Esophagus mucosa (tissue), 1 donor: ENCODE results near the gene MAGIX. TPM values are rescaled to one million over a fixed set of nuclear protein-coding genes. Genes with fewer than 3 reads are reported as not detected.
"Not testable (repeated sequence)": the region's sequence is repeated elsewhere in the genome, so short reads cannot be mapped to it uniquely, and the experiment has no call there.

Experiments
- ATAC-seq: fragments of 200-7000 bp; cut with Tn5 transposase; one replicate; pipeline ENCODE4 v1.9.1; 2020
- total RNA-seq: library from RNA; stranded (reverse); gene quantifications from one replicate; pipeline ENCODE4 v1.2.4, GENCODE V29; 2023
- donor health status: DM: yes; HTN: yes; CAD: no.

MAGIX gene
- total RNA-seq, 1 donor from 2014 or later, result 4.7 TPM

GRCh38 chrX:49161632-49162031, 926 bp upstream of the MAGIX start:
- ATAC-seq, result no peak

GRCh38 chrX:49163555-49164419, 1.2 kb downstream of the MAGIX start:
- ATAC-seq, result peak; percentile 73

- no peak for ATAC-seq
Observed at GRCh38 chrX:49164589-49165360, 2.2 kb downstream of the MAGIX start.

GRCh38 chrX:49165901-49166881, 3.6 kb downstream of the MAGIX start:
- peak; percentile 83 for ATAC-seq

- ATAC-seq, result peak; percentile 69
Observed at GRCh38 chrX:49166914-49167739, 4.6 kb downstream of the MAGIX start.

DNA sequence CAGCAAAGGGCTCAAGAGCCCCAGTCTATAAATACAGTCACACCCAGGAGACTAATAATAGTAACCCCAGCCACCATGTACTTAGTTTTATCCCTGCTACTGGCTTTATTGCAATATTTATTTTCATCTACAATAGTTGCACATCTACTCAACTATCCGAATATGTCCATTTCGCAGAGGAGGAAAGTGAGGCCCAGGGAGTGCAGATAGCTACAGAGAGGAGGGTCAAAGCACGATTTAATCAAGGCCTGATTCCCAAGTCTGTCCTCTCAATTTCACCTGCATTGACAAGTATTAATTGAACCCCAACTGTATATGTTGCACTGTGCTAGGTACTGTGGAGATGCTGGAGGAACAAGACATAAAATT, 5.2 kb downstream of the MAGIX start:
- ATAC-seq, result no peak

GRCh38 chrX:49171752-49172279, 9.3 kb downstream of the MAGIX start, which contains the start of gene PLP2:
PLP2 (plus strand) TSS chrX:49171898; CDS start chrX:49172001, 103 bp downstream.
- peak; percentile 52 for ATAC-seq

- peak; percentile 71 for ATAC-seq
Observed at GRCh38 chrX:49172280-49172780, 9.8 kb downstream of the MAGIX start.

DNA sequence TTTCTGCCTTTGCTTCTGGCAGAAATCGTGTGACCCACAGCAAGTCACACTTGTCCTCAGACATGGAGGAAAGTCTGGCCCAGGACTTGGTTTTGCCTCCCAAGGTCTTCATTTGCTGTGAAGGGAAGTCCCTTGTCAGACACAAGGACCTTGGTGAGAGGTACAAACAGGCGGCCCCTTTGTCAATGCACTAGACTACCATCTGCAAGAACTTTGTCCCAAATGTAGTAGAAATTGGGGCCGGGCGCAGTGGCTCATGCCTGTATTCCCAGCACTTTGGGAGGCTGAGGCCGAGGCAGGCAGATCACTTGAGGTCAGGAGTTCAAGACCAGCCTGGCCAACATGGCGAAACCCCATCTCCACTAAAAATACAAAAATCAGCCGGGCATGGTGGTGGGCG, 11.0 kb downstream of the MAGIX start:
- not testable (repeated sequence) for ATAC-seq

- ATAC-seq, result no peak
Observed at GRCh38 chrX:49174723-49175122, 12.2 kb downstream of the MAGIX start.

DNA sequence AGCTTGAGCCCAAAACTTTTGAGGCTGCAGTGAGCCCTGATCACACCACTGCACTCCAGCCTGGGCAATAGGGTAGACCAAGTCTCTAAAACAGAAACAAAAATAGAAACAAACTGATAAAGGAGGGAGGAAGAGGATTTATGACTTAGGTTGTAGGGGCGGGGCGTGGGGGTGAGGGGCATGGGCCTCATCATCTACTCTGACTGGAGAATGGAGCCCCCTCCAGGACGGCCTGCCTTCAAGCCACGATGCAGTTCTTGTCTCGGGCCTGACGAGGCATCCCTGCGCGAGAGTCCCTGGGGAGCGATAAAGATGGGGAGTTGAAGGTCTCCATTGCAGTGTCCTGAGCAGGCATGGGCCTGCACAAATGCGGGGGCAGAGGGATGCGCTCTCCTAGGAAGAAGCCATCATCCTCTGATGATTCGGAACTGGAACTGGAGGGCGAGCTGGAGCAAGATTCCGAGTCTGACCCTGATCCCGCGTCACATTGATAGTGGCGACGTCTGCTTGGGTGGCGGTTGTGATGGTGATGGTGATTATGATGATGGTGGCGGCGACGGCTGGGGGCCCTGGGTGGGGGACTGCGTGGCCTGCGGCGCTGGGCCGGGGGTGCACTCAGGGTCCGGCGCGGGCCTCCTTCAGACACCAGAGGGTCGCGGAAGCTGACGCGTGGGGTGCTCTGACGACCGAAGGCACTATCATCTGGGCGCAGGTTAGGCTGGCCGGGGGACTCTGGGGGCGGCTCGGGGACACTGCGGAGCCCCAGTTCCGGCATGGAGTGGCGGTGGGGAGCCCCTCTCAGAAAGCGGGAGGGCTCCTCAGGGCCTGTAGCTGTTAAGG, 13.1 kb downstream of the MAGIX start:
- ATAC-seq, result no peak

- ATAC-seq, result peak; percentile 60
Observed at GRCh38 chrX:49176421-49177326, 14.1 kb downstream of the MAGIX start.

DNA sequence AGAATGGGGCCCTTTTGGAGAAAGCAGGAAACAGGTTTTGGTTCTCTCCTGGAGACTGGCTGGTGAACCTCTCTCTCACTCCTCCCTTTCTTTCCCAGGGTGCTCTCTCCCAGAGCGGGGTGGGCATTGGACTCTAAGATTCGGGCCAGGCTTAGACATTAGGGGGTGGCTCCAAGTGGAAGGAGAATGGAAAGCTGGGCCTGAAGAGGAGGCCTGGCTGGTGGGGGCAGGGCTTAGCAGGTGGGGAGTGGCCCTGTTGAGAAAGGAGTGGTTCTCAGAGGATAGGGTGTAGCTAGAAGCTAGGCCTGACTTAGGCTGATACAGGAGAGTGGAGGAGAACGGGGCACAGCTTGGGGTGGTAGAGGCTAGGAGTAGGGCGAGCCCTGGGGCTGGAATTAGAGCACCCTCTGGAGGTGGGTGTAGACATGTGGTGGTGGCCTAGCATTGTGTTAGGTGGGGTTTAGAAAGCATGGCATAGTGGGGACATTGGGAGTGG, 14.8 kb downstream of the MAGIX start:
- ATAC-seq, result peak; percentile 69

GRCh38 chrX:49177873-49178480, 15.4 kb downstream of the MAGIX start:
- no peak for ATAC-seq

- no peak for ATAC-seq
Observed at GRCh38 chrX:49178537-49178936, 16.0 kb downstream of the MAGIX start.

DNA sequence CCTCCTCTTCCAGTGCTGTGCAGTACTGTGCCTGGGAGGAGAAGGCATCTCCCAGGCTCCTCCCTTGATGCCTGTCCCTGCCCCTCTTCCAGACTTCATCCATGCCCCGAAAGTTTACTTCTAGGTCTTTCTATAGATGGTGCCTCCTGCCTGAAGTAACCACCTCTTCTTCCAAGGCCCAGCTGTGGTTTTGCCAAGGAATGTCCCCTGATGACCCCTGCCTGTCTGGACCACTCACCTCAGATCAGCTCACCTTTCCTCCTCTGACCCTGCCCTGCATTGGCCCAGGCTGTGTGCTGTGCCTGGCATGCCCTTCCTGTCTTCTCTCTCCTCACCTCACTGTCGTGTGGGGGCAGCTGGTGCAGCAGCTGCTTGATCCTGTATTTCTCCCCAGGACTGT, 16.8 kb downstream of the MAGIX start:
- no peak for ATAC-seq

GRCh38 chrX:49183701-49184281, 21.2 kb downstream of the MAGIX start:
- no peak for ATAC-seq
